ENCODE data around the gene CLDND1. TPM values are rescaled to one million over a fixed set of nuclear protein-coding genes. Genes with fewer than 3 reads are reported as not detected.

Gene CLDND1
- total RNA-seq, 2 donors from 2014 or later = 38.1 to 65.6 TPM

Small RNAs within 50 kb of the gene (small RNA-seq; reads per million reads assigned to genes)
- gene RPL38P4 = not detected

Other genes starting within 250 kb of the CLDND1 start
- not detected for gene OR5H2, start 240.4 kb downstream of the CLDND1 start, total RNA-seq
- not detected for gene OR5K4, start 169.0 kb downstream of the CLDND1 start, total RNA-seq
- not detected for gene OR5K3, start 132.2 kb downstream of the CLDND1 start, total RNA-seq
- not detected for gene OR5K1, start 59.7 kb downstream of the CLDND1 start, total RNA-seq
- not detected for gene OR5K2, start 25.2 kb downstream of the CLDND1 start, total RNA-seq
- not detected for gene GPR15, start 9.1 kb upstream of the CLDND1 start, total RNA-seq
- 10 to 100 TPM; 14.8 to 25.4 TPM for gene CPOX, start 70.7 kb upstream of the CLDND1 start, total RNA-seq
- 10 to 100 TPM in 1 of 2 donors, 1 to 10 TPM in 1; 8.0 to 35.3 TPM for gene ST3GAL6, start 240.4 kb upstream of the CLDND1 start, total RNA-seq